Measurements from ENCODE around the gene EXPH5.

Gene EXPH5

GRCh38 chr11:108628812-108629211 is 35.2 kb upstream of the EXPH5 start:
- no peak overlapping the region for H3K4me3 ChIP-seq (replicated peaks in 1 of 2; ENCODE audit: low read depth in 2 of 2, low read length in 2 of 2)
- no peak for DNase-seq (ENCODE audit: low read depth in 2 of 2)
- TF ChIP-seq CTCF (IDR thresholded peaks at IDR 0.05; ENCODE audit: low read depth, low read length), result no peak

- no peak for DNase-seq (ENCODE audit: low read depth in 2 of 2)
- H3K4me3 ChIP-seq (replicated peaks in 1 of 2; ENCODE audit: low read depth in 2 of 2, low read length in 2 of 2), result no peak overlapping the region
- TF ChIP-seq CTCF (IDR thresholded peaks at IDR 0.05; ENCODE audit: low read depth, low read length), result no peak
Measured at GRCh38 chr11:108628326-108628725, 34.8 kb upstream of the EXPH5 start.

GRCh38 chr11:108624196-108624925 is 30.8 kb upstream of the EXPH5 start:
- DNase-seq (ENCODE audit: low read depth in 2 of 2), result no peak
- TF ChIP-seq CTCF (IDR thresholded peaks at IDR 0.05; ENCODE audit: low read depth, low read length), result no peak
- no peak overlapping the region for H3K4me3 ChIP-seq (replicated peaks in 1 of 2; ENCODE audit: low read depth in 2 of 2, low read length in 2 of 2)

- DNase-seq (ENCODE audit: low read depth in 2 of 2), result no peak
- TF ChIP-seq CTCF (IDR thresholded peaks at IDR 0.05; ENCODE audit: low read depth, low read length), result no peak
Measured at GRCh38 chr11:108622341-108622740, 28.8 kb upstream of the EXPH5 start.

GRCh38 chr11:108620958-108621772 is 27.6 kb upstream of the EXPH5 start:
- no peak overlapping the region for H3K4me3 ChIP-seq (replicated peaks in 1 of 2; ENCODE audit: low read depth in 2 of 2, low read length in 2 of 2)
- DNase-seq (ENCODE audit: low read depth in 2 of 2), result peak; percentile 1 to 30
- TF ChIP-seq CTCF (IDR thresholded peaks at IDR 0.05; ENCODE audit: low read depth, low read length), result no peak

More at GRCh38 chr11:108622341-108622740, 28.8 kb upstream of the EXPH5 start:
- no peak overlapping the region for H3K4me3 ChIP-seq (replicated peaks in 1 of 2; ENCODE audit: low read depth in 2 of 2, low read length in 2 of 2)

GRCh38 chr11:108618529-108618928 is 25.0 kb upstream of the EXPH5 start:
- TF ChIP-seq CTCF (IDR thresholded peaks at IDR 0.05; ENCODE audit: low read depth, low read length), result no peak
- no peak overlapping the region for H3K4me3 ChIP-seq (replicated peaks in 1 of 2; ENCODE audit: low read depth in 2 of 2, low read length in 2 of 2)
- DNase-seq (ENCODE audit: low read depth in 2 of 2), result peak in 1 of 2 donors; percentile 33
